ENCODE results near the gene ATG10. TPM values are rescaled to one million over a fixed set of nuclear protein-coding genes. Genes with fewer than 3 reads are reported as not detected.

ATG10 gene
- total RNA-seq, 1 experiment from 2014 or later: 7.6 TPM

- H3K23me2 ChIP-seq (ENCODE audit: insufficient read length, low read depth, low read length, poor library complexity, severe bottlenecking): no peaks in the 10 kb centered on the region
- H3K23ac ChIP-seq (ENCODE audit: insufficient read length, low read depth, low read length): no peak overlapping the region
- H3K27me3 ChIP-seq (ENCODE audit: insufficient read depth, low read length): no peaks in the 10 kb centered on the region
- no peak overlapping the region for H2BK20ac ChIP-seq (ENCODE audit: low read depth, low read length, poor library complexity, severe bottlenecking)
- H2BK5ac ChIP-seq (ENCODE audit: insufficient read length, low read length): no peak overlapping the region
- no peak for DNase-seq
- no peaks in the 10 kb centered on the region for H4K20me1 ChIP-seq (ENCODE audit: control insufficient read depth, insufficient read depth, insufficient read length)
- no peak overlapping the region for H3K4ac ChIP-seq (ENCODE audit: low read depth, low read length)
- Mint-ChIP-seq H3K4me1 (peaks cover 0 to 6% of the 10 kb centered on the region in 2 experiments; a peak in 1 of 4 replicates), H3K4me3 (no peak overlapping the region), H3K9me3 (peaks cover 7 to 8% of the 10 kb centered on the region in 2 experiments), H3K27me3 (ENCODE audit: low read depth) (no peaks in the 10 kb centered on the region), H3K27ac (peak overlapping the region; percentile 18 to 91 (median 87); a peak in 4 of 7 replicates), H3K36me3 (ENCODE audit: insufficient read depth in 1 of 3, low read depth in 3 of 3) (peaks cover 11 to 39% (median 34%) of the 10 kb centered on the region in 3 experiments)
- no peak overlapping the region for H2AFZ ChIP-seq (ENCODE audit: low read length)
- H3K14ac ChIP-seq (ENCODE audit: insufficient read depth, low read length): no peak overlapping the region
- no peaks in the 10 kb centered on the region for H3K9me3 ChIP-seq (ENCODE audit: control insufficient read depth, low read depth, low read length)
- H2AK5ac ChIP-seq (ENCODE audit: insufficient read length, low read length): no peak overlapping the region
- H2BK15ac ChIP-seq (ENCODE audit: low read depth, low read length): no peak overlapping the region
- no peak overlapping the region for H3K56ac ChIP-seq (ENCODE audit: insufficient read length, low read depth, low read length)
- no peak overlapping the region for H3K4me2 ChIP-seq (ENCODE audit: insufficient read depth, insufficient read length, low read length)
- no peak overlapping the region for H2BK120ac ChIP-seq (ENCODE audit: low read depth, low read length, poor library complexity, severe bottlenecking)
- no peak overlapping the region for H3K27ac ChIP-seq (ENCODE audit: insufficient read length, low read depth, low read length)
- no peaks in the 10 kb centered on the region; the same call in 1 of the 2 replicates for H3K79me2 ChIP-seq (ENCODE audit: insufficient read depth, low read length)
- H4K8ac ChIP-seq (replicated peaks; ENCODE audit: insufficient read length, low read depth, low read length): no peak overlapping the region
- H4K91ac ChIP-seq (ENCODE audit: insufficient read length, low read depth, low read length): no peak overlapping the region
- WGBS (ENCODE audit: extremely low coverage, insufficient read length, low lambda C conversion rate): no CpG with 5 or more reads among the region's 5 CpGs
- no peak overlapping the region for H3K9ac ChIP-seq (ENCODE audit: extremely low read depth, insufficient read length, low read length)
- H3T11ph ChIP-seq (ENCODE audit: low read length): no peak overlapping the region
- no peak overlapping the region for H3K18ac ChIP-seq (ENCODE audit: insufficient read length, low read depth, low read length)
- no peak for TF ChIP-seq CTCF (conservative IDR thresholded peaks at IDR 0.05)
- H3K4me1 ChIP-seq (ENCODE audit: insufficient read depth, low read length): no peaks in the 10 kb centered on the region
- no peaks in the 10 kb centered on the region for H3K79me1 ChIP-seq (ENCODE audit: insufficient read depth, low read depth, low read length, poor library complexity, severe bottlenecking)
- H2BK12ac ChIP-seq (ENCODE audit: insufficient read length, low read depth, low read length): no peak overlapping the region
- H4K5ac ChIP-seq (ENCODE audit: insufficient read length, low read depth, low read length): no peak overlapping the region
Measured at GRCh38 chr5:81989204-81989603, 17.4 kb downstream of the ATG10 start.

Measured in H9 (cell line).